WTC11 (cell line): Measurements from ENCODE around the gene UCN. TPM values are rescaled to one million over a fixed set of nuclear protein-coding genes. Genes with fewer than 3 reads are reported as not detected.
"Not testable (repeated sequence)": the region's sequence is repeated elsewhere in the genome, so short reads cannot be mapped to it uniquely, and the experiment has no call there.

ENCODE experiments used
- ATAC-seq: fragments of 200-7000 bp; cut with Tn5 transposase; 2 replicates; pipeline ENCODE4 v1.10.0; 2021; ENCODE audit warnings: mild to moderate bottlenecking, moderate library complexity
- CTCF ChIA-PET: fragments of 300-600 bp; sonication (Branson Sonifier 250); formaldehyde crosslinking; loops from one replicate; lab custom pipeline; 2021; ENCODE audit warnings: antibody characterized with exemption; lab: Charles Lee
- POLR2A ChIA-PET: fragments of 350-600 bp; sonication (Branson Sonifier 250); formaldehyde crosslinking; loops from one replicate; lab custom pipeline; 2021; ENCODE audit warnings: antibody characterized with exemption; lab: Charles Lee
- DNase-seq: peaks from one replicate; pipeline ENCODE4 v3.0.0; 2021; ENCODE audit warnings: low spot score
- H3K27ac Mint-ChIP-seq: 2 replicates; pipeline ENCODE4 v1.8.0; 2021; ENCODE audit warnings: mixed read lengths
- H3K27me3 Mint-ChIP-seq: 2 replicates; pipeline ENCODE4 v1.8.0; 2021; ENCODE audit warnings: low read depth, mild to moderate bottlenecking, moderate library complexity, mixed read lengths
- H3K36me3 Mint-ChIP-seq: 2 replicates; pipeline ENCODE4 v1.8.0; 2021; ENCODE audit warnings: mixed read lengths
- H3K4me1 Mint-ChIP-seq: 2 replicates; pipeline ENCODE4 v1.8.0; 2022; ENCODE audit warnings: mixed read lengths
- H3K4me3 Mint-ChIP-seq: 2 replicates; pipeline ENCODE4 v1.8.0; 2021; ENCODE audit warnings: mild to moderate bottlenecking, moderate library complexity, mixed read lengths
- H3K9me3 Mint-ChIP-seq: 2 replicates; pipeline ENCODE4 v1.8.0; 2021; ENCODE audit warnings: mixed read lengths
- IRF2 ChIP-seq: sonication (generic); formaldehyde crosslinking; IDR thresholded peaks from 2 replicates; pipeline ENCODE4 v1.8.0; 2022; ENCODE audit warnings: low read depth, missing genetic modification reagents, borderline replicate concordance
- JUN ChIP-seq: sonication (generic); formaldehyde crosslinking; IDR thresholded peaks from 2 replicates; pipeline ENCODE4 v1.8.0; 2023; ENCODE audit warnings: mild to moderate bottlenecking, missing genetic modification reagents
- NFE2L1 ChIP-seq: sonication (generic); formaldehyde crosslinking; IDR thresholded peaks from 2 replicates; pipeline ENCODE4 v1.8.1; 2023; ENCODE audit warnings: missing genetic modification reagents
- SP1 ChIP-seq: sonication (generic); formaldehyde crosslinking; conservative IDR thresholded peaks from 2 replicates; pipeline ENCODE4 v1.8.1; 2022; ENCODE audit warnings: missing genetic modification reagents
- total RNA-seq: library from RNA; stranded (reverse); gene quantifications from 3 replicates; pipeline ENCODE4 v1.2.3, GENCODE V29; 2021
- TF ChIP-seq, protein P1 (sequence below): sonication (generic); formaldehyde crosslinking; IDR thresholded peaks from 2 replicates; pipeline ENCODE4 v1.8.1; 2022; ENCODE audit warnings: low read depth, mild to moderate bottlenecking, moderate library complexity, missing genetic modification reagents, borderline replicate concordance
- TF ChIP-seq, protein P2 (sequence below): fragments of 200-600 bp; IDR thresholded peaks from 2 replicates; pipeline ENCODE4 v1.8.0; 2022; ENCODE audit warnings: antibody characterized with exemption
- TF ChIP-seq, protein P3 (sequence below): sonication (generic); formaldehyde crosslinking; IDR thresholded peaks from 2 replicates; pipeline ENCODE4 v1.8.1; 2023; ENCODE audit warnings: mild to moderate bottlenecking, missing genetic modification reagents, moderate library complexity
- TF ChIP-seq, protein P4 (sequence below): sonication (generic); formaldehyde crosslinking; IDR thresholded peaks from 2 replicates; pipeline ENCODE4 v1.8.0; 2022; ENCODE audit warnings: missing genetic modification reagents

UCN gene
- total RNA-seq, 1 experiment from 2014 or later, result 0.68 TPM

DNA sequence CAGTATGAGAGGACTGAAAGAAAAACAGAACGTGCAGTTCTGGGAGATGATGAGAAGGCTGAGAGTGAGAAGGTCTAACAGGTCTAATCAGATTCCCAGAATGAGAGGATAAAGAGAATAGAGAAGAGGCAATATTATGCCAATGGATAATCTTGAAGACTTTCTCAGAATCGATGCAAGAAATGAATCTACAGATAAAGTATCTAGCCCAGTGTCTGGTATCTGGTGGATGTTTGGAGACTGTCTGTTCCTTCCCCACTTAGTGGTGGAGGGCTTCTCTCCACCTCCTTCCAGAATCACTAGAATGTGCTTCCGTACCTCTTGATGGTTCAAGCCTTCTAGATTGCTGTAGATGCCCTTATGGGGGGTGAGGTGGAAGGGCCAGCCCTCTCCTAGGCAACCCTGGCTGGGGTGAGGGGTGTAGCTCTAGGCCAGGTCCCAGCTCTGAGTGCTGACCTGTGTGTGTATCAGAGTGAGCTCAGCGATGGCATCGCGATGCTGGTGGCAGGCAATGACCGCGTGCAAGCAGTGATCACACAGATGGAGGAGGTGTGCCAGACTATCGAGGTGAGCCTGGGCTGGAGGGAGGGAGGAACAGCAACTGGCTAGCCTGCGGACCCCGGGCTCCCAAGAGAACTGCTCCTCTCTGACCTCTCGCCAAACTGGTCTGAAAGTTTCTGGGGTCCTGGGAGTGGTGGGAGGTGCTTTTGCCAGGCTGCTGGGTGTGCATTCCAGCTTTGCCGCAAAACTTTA is 3.6 kb downstream of the UCN start (continued):
- TF ChIP-seq, protein P1, sequence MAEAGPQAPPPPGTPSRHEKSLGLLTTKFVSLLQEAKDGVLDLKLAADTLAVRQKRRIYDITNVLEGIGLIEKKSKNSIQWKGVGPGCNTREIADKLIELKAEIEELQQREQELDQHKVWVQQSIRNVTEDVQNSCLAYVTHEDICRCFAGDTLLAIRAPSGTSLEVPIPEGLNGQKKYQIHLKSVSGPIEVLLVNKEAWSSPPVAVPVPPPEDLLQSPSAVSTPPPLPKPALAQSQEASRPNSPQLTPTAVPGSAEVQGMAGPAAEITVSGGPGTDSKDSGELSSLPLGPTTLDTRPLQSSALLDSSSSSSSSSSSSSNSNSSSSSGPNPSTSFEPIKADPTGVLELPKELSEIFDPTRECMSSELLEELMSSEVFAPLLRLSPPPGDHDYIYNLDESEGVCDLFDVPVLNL (CRISPR knock-in tag), result no peak
- TF ChIP-seq JUN (CRISPR knock-in tag), result no peak
- TF ChIP-seq, all 79 proteins: peak for 0

DNA sequence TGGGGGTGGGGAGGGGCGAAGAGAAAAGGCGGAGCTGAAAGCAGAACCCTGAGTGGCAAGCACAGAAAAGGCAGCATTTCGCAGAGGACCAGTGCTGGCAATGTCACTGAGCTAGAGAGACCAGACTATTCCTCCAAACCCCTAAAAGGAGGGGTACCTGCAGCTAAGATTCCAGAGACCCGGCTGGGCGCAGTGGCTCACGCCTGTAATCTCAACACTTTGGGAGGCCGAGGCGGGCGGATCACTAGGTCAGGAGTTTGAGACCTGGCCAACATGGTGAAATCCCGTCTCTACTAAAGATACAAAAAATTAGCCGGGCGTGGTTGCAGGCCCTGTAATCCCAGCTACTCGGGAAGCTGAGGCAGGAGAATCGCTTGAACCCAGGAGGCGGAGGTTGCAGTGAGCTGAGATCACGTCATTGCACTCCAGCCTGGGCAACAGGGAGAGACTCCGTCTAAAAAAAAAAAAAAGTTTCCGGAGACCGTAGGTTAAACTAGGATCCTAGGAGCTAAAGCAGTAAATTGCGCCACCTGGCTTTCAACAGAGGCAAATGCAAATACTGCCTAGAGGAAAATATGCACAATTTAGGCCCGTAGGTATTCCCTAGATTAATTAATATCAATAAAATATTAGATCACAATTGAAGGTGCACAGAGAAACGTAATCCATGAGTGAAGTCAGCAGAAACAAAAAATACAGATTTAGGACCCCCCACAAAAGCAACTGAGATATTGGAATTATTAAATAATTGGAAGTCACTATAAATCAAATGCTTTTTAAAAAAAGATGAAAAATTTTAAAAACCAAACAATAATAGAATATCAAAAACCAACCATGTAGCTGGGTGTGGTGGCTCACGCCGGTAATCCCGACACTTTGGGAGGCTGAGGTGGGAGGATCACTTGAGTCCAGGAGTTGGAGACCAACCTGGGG is 4.9 kb downstream of the UCN start:
- TF ChIP-seq NFE2L1 (CRISPR knock-in tag), result no peak
- TF ChIP-seq, protein P2, sequence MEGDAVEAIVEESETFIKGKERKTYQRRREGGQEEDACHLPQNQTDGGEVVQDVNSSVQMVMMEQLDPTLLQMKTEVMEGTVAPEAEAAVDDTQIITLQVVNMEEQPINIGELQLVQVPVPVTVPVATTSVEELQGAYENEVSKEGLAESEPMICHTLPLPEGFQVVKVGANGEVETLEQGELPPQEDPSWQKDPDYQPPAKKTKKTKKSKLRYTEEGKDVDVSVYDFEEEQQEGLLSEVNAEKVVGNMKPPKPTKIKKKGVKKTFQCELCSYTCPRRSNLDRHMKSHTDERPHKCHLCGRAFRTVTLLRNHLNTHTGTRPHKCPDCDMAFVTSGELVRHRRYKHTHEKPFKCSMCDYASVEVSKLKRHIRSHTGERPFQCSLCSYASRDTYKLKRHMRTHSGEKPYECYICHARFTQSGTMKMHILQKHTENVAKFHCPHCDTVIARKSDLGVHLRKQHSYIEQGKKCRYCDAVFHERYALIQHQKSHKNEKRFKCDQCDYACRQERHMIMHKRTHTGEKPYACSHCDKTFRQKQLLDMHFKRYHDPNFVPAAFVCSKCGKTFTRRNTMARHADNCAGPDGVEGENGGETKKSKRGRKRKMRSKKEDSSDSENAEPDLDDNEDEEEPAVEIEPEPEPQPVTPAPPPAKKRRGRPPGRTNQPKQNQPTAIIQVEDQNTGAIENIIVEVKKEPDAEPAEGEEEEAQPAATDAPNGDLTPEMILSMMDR, result peak; percentile 92
- ChIA-PET POLR2A (interaction anchor here (0.7 to 1.1 kb wide), 2 partner anchors 11 to 12 kb away, joined by 3 to 4 read pairs; no protein-coding TSS in a partner anchor), CTCF (interaction anchor here (0.6 to 5.8 kb wide), 58 partner anchors 9 to 562 kb away, joined by 3 to 129 read pairs (median 4); partner anchors contain the start of genes EIF2B4, GTF3C2, KHK and PPM1G)
- Mint-ChIP-seq H3K9me3 (no peaks in the 10 kb centered on the region), H3K4me1 (peaks cover 8% of the 10 kb centered on the region; the same call in 1 of the 2 replicates), H3K4me3 (peak overlapping the region; percentile 50), H3K36me3 (no peaks in the 10 kb centered on the region), H3K27ac (no peak overlapping the region), H3K27me3 (peaks cover 39% of the 10 kb centered on the region)
- ATAC-seq (peak; percentile 21), DNase-seq (no peak)

DNA sequence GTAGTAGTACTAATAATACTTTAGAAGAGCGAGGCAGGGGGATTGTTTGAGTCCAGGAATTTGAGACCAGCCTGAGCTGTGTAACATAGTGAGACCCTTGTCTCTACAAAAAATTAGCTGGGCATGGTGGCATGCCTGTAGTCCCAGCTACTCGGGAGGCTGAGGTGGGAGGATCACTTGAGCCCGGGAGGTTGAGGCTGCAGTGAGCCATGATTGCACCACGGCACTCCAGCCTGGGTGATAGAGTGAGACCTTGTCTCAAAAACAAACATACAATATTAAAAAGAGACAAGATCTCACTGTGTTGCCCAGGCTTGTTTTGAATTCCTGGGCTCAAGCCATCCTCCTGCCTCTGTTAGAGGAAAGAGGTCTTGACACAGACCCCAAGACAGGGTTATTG is 7.6 kb downstream of the UCN start:
- H3K9me3 Mint-ChIP-seq, DNase-seq, H3K4me3 Mint-ChIP-seq, ATAC-seq, POLR2A ChIA-PET, H3K4me1 Mint-ChIP-seq, H3K27ac Mint-ChIP-seq, H3K36me3 Mint-ChIP-seq: not testable (repeated sequence)
- CTCF ChIA-PET, result interaction anchor here (1.3 to 5.8 kb wide), 7 partner anchors 8 to 58 kb away, joined by 3 to 129 read pairs (median 53); partner anchors contain the start of genes SLC30A3 and TRIM54
- peaks cover 14% of the 10 kb centered on the region for H3K27me3 Mint-ChIP-seq

DNA sequence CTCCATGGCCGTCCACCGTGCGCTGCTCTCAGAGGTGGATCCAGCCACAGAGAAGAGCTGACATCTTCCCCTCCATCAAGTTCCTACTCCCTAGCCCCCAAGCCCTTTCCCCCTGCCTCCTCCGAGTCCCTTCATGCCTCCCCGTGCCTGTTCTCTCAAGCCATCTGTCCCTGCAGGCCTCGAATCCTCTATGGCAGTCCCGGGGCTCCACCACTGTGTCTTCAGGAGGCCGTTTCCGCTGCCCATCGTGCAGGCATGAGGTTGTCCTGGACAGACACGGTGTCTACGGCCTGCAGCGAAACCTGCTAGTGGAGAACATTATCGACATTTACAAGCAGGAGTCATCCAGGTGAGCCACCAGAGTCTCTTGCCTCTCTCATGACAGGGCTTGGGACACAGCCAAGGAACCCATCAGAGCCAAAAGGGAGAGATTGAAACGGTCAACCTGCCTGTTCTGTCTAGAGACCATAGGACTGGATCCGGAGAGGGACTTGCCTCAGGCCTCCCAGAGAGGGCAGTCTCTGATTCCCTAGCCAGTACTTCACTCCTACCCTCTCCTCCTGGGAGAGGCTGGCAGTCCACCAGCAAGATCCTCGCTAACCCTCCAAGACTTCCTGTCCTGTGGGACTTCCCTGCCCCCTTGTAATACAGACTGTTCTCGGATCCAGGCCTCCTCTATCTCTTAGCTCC is 9.7 kb downstream of the UCN start:
- ChIA-PET POLR2A (no interaction called here), CTCF (interaction anchor here (5.8 to 7.9 kb wide), 2 partner anchors 17 to 18 kb away, joined by 129 to 153 read pairs; partner anchors contain the start of gene TRIM54)
- TF ChIP-seq, protein P3, sequence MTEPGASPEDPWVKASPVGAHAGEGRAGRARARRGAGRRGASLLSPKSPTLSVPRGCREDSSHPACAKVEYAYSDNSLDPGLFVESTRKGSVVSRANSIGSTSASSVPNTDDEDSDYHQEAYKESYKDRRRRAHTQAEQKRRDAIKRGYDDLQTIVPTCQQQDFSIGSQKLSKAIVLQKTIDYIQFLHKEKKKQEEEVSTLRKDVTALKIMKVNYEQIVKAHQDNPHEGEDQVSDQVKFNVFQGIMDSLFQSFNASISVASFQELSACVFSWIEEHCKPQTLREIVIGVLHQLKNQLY (CRISPR knock-in tag), result no peak
- TF ChIP-seq IRF2 (CRISPR knock-in tag) (no peak), SP1 (no peak)
- TF ChIP-seq, protein P4, sequence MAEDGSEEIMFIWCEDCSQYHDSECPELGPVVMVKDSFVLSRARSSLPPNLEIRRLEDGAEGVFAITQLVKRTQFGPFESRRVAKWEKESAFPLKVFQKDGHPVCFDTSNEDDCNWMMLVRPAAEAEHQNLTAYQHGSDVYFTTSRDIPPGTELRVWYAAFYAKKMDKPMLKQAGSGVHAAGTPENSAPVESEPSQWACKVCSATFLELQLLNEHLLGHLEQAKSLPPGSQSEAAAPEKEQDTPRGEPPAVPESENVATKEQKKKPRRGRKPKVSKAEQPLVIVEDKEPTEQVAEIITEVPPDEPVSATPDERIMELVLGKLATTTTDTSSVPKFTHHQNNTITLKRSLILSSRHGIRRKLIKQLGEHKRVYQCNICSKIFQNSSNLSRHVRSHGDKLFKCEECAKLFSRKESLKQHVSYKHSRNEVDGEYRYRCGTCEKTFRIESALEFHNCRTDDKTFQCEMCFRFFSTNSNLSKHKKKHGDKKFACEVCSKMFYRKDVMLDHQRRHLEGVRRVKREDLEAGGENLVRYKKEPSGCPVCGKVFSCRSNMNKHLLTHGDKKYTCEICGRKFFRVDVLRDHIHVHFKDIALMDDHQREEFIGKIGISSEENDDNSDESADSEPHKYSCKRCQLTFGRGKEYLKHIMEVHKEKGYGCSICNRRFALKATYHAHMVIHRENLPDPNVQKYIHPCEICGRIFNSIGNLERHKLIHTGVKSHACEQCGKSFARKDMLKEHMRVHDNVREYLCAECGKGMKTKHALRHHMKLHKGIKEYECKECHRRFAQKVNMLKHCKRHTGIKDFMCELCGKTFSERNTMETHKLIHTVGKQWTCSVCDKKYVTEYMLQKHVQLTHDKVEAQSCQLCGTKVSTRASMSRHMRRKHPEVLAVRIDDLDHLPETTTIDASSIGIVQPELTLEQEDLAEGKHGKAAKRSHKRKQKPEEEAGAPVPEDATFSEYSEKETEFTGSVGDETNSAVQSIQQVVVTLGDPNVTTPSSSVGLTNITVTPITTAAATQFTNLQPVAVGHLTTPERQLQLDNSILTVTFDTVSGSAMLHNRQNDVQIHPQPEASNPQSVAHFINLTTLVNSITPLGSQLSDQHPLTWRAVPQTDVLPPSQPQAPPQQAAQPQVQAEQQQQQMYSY (CRISPR knock-in tag), result peak; percentile 76
- TF ChIP-seq, all 79 proteins: peak for 1
- no peaks in the 10 kb centered on the region for H3K27me3 Mint-ChIP-seq
- H3K27ac Mint-ChIP-seq, result no peak overlapping the region
- no peak for ATAC-seq
- no peak overlapping the region for H3K4me3 Mint-ChIP-seq
- no peaks in the 10 kb centered on the region for H3K36me3 Mint-ChIP-seq
- no peaks in the 10 kb centered on the region for H3K9me3 Mint-ChIP-seq
- no peak for DNase-seq
- 0 out of 2 replicates have a peak, but pooled peaks cover 5% of the 10 kb centered on the region for H3K4me1 Mint-ChIP-seq
